Prostate gland (tissue), 2 donors: ENCODE data around the gene TCIRG1. TPM values are rescaled to one million over a fixed set of nuclear protein-coding genes. Genes with fewer than 3 reads are reported as not detected.

Experiments
- DNase-seq: peaks from one replicate; pipeline ENCODE4 v3.0.0-alpha.2; 2019; ENCODE audit warnings: low spot score
- H3K27ac ChIP-seq, 2 donors: fragments of 200-600 bp; sonication (generic); 2 replicates each; pipeline ENCODE4 v1.5.1; 2017 to 2019
- H3K27me3 ChIP-seq: fragments of 200-600 bp; sonication (generic); replicated peaks from 2 replicates; pipeline ENCODE4 v1.5.1; 2019; ENCODE audit not compliant: insufficient read depth
- H3K36me3 ChIP-seq, 2 donors: fragments of 200-600 bp; sonication (generic); 1 replicate in 1 of 2; 2 replicates in 1 of 2; pipeline versions ENCODE4 v1.5.1 to v1.8.1; 2017 to 2019
- H3K4me1 ChIP-seq: fragments of 200-600 bp; sonication (generic); replicated peaks from 2 replicates; pipeline ENCODE4 v1.5.1; 2019
- H3K4me3 ChIP-seq, 2 donors: fragments of 200-600 bp; sonication (generic); 2 replicates each; pipeline ENCODE4 v1.5.1; 2017 to 2019
- H3K9me3 ChIP-seq: fragments of 200-600 bp; sonication (generic); 2 replicates; pipeline ENCODE4 v1.5.1; 2017
- CTCF ChIP-seq, 4 experiments: fragments of 200-600 bp in 2 of 4; fragments of 450-650 bp in 2 of 4; sonication (generic) in 2 of 4; IDR thresholded peaks; 1 replicate in 3 of 4; 2 replicates in 1 of 4; pipeline ENCODE4 v1.5.1; 2016 to 2019; ENCODE audit warnings: antibody characterized with exemption in 4 of 4, mild to moderate bottlenecking in 2 of 4, moderate library complexity in 2 of 4
- POLR2A ChIP-seq: fragments of 450-650 bp; IDR thresholded peaks from one replicate; pipeline ENCODE4 v1.6.1; 2016; ENCODE audit warnings: antibody characterized with exemption, mild to moderate bottlenecking
- POLR2AphosphoS5 ChIP-seq: sonication (generic); formaldehyde crosslinking; IDR thresholded peaks from one replicate; pipeline ENCODE4 v1.6.1; 2017; ENCODE audit warnings: antibody characterized with exemption
- WGBS: methylation state at CpG from one replicate; pipeline ENCODE4 v1.1.5; 2018; 5-methylcytosine and 5-hydroxymethylcytosine counted together
- intact Hi-C: fragments of 100-400 bp; cut with DNase I; formaldehyde crosslinking; loops from one replicate; pipeline ENCODE4 v1.14.2; 2022
- total RNA-seq, 2 donors: library from RNA; depleted of rRNA; stranded (reverse); fragments of >200 nt; gene quantifications; one replicate each; pipeline ENCODE4 v1.1.0, GENCODE V29; 2016

Gene TCIRG1
- total RNA-seq, 2 donors from 2014 or later, result 114 to 118 TPM

GRCh38 chr11:67996051-67996450 is 42.8 kb upstream of the TCIRG1 start:
- Histone ChIP-seq H3K4me1 (no peaks in the 10 kb centered on the region), H3K27ac (no peak overlapping the region), H3K4me3 (no peak overlapping the region), H3K9me3 (no peaks in the 10 kb centered on the region), H3K27me3 (no peaks in the 10 kb centered on the region), H3K36me3 (no peaks in the 10 kb centered on the region)
- no peak for TF ChIP-seq CTCF (IDR thresholded peaks at IDR 0.05)
- TF ChIP-seq POLR2A, result no peak
- TF ChIP-seq POLR2AphosphoS5, result no peak
- no peak for DNase-seq
- intact Hi-C loops, result no loop called here
- 93% methylated on average over 13 of the region's 13 CpGs for WGBS

GRCh38 chr11:67996622-67997474 is 42.0 kb upstream of the TCIRG1 start:
- no peaks in the 10 kb centered on the region for H3K4me1 ChIP-seq
- no peak for DNase-seq
- H3K27ac ChIP-seq, result no peak overlapping the region
- 70% methylated on average over 41 of the region's 41 CpGs for WGBS
- no peaks in the 10 kb centered on the region for H3K9me3 ChIP-seq
- no peaks in the 10 kb centered on the region for H3K27me3 ChIP-seq
- TF ChIP-seq POLR2AphosphoS5 (no peak), CTCF (IDR thresholded peaks at IDR 0.05) (no peak)
- intact Hi-C loops, result no loop called here
- H3K36me3 ChIP-seq, result no peaks in the 10 kb centered on the region
- H3K4me3 ChIP-seq, result no peak overlapping the region

- 94% methylated on average over 29 of the region's 29 CpGs for WGBS
- no peak overlapping the region for H3K4me3 ChIP-seq
- no peaks in the 10 kb centered on the region for H3K9me3 ChIP-seq
- no peaks in the 10 kb centered on the region for H3K36me3 ChIP-seq
- no peaks in the 10 kb centered on the region for H3K27me3 ChIP-seq
- DNase-seq, result no peak
- intact Hi-C loops, result no loop called here
- TF ChIP-seq POLR2A (no peak), POLR2AphosphoS5 (no peak), CTCF (IDR thresholded peaks at IDR 0.05) (no peak)
- no peaks in the 10 kb centered on the region for H3K4me1 ChIP-seq
- H3K27ac ChIP-seq, result no peak overlapping the region
Measured at GRCh38 chr11:67997475-67997921, 41.3 kb upstream of the TCIRG1 start.

GRCh38 chr11:67998150-67999045 is 40.4 kb upstream of the TCIRG1 start:
- no peak overlapping the region for H3K4me3 ChIP-seq
- TF ChIP-seq POLR2A, result no peak
- TF ChIP-seq POLR2AphosphoS5, result no peak
- no peak for TF ChIP-seq CTCF (IDR thresholded peaks at IDR 0.05)
- intact Hi-C loops, result no loop called here
- H3K9me3 ChIP-seq, result no peaks in the 10 kb centered on the region
- H3K27ac ChIP-seq, result no peak overlapping the region
- no peaks in the 10 kb centered on the region for H3K27me3 ChIP-seq
- WGBS, result over 99% methylated on average over 9 of the region's 9 CpGs
- H3K36me3 ChIP-seq, result no peaks in the 10 kb centered on the region
- no peaks in the 10 kb centered on the region for H3K4me1 ChIP-seq
- DNase-seq, result no peak
